DMS53 treated with DMSO at 0.1 percent for 48 hours (cell line): ENCODE measurements around the gene NEBL.
A peak's percentile ranks its signal among the peaks of the same experiment; 100 is the strongest.

Experiments used
- DNase-seq: peaks from one replicate; lab custom pipeline; 2025; ENCODE audit not compliant: unreplicated experiment; lab: John Stamatoyannopoulos, UW

Gene NEBL

GRCh38 chr10:20870834-20871233, 26.3 kb downstream of the NEBL start:
- no peak for DNase-seq

GRCh38 chr10:20863008-20863407, 34.1 kb downstream of the NEBL start:
- DNase-seq: no peak

- peak; percentile 46 for DNase-seq
Measured at GRCh38 chr10:20858292-20859124, 38.6 kb downstream of the NEBL start.

GRCh38 chr10:20856484-20856883, 40.6 kb downstream of the NEBL start:
- DNase-seq: no peak

- DNase-seq: no peak
Measured at GRCh38 chr10:20855398-20856038, 41.6 kb downstream of the NEBL start.

- no peak for DNase-seq
Measured at GRCh38 chr10:20853276-20853675, 43.8 kb downstream of the NEBL start.

- no peak for DNase-seq
Measured at GRCh38 chr10:20852303-20852702, 44.8 kb downstream of the NEBL start.

- no peak for DNase-seq
Measured at GRCh38 chr10:20847512-20847911, 49.6 kb downstream of the NEBL start.

GRCh38 chr10:20846263-20846662, 50.8 kb downstream of the NEBL start:
- DNase-seq: no peak

- DNase-seq: no peak
Measured at GRCh38 chr10:20841419-20841818, 55.7 kb downstream of the NEBL start.

- no peak for DNase-seq
Measured at GRCh38 chr10:20839910-20840309, 57.2 kb downstream of the NEBL start.

- DNase-seq: no peak
Measured at GRCh38 chr10:20839141-20839540, 58.0 kb downstream of the NEBL start.

GRCh38 chr10:20836401-20836800, 60.7 kb downstream of the NEBL start:
- DNase-seq: no peak

- no peak for DNase-seq
Measured at GRCh38 chr10:20835335-20835734, 61.8 kb downstream of the NEBL start.

- no peak for DNase-seq
Measured at GRCh38 chr10:20834825-20835224, 62.3 kb downstream of the NEBL start.

GRCh38 chr10:20822825-20823224, 74.3 kb downstream of the NEBL start:
- DNase-seq: no peak

- DNase-seq: no peak
Measured at GRCh38 chr10:20817646-20818045, 79.5 kb downstream of the NEBL start.

- DNase-seq: no peak
Measured at GRCh38 chr10:20817116-20817515, 80.0 kb downstream of the NEBL start.

GRCh38 chr10:20814116-20814515, 83.0 kb downstream of the NEBL start:
- DNase-seq: no peak

GRCh38 chr10:20811131-20811530, 86.0 kb downstream of the NEBL start:
- no peak for DNase-seq

GRCh38 chr10:20809631-20810030, 87.5 kb downstream of the NEBL start:
- DNase-seq: no peak

- DNase-seq: no peak
Measured at GRCh38 chr10:20806487-20806886, 90.6 kb downstream of the NEBL start.

- no peak for DNase-seq
Measured at GRCh38 chr10:20797290-20797689, 99.8 kb downstream of the NEBL start.
